Suprapubic skin (tissue), 4 donors: Measurements from ENCODE around the gene FOXB2.

ENCODE experiments used
- EP300 ChIP-seq: sonication (generic); formaldehyde crosslinking; IDR thresholded peaks from one replicate; pipeline ENCODE4 v1.6.1; 2017; ENCODE audit warnings: antibody characterized with exemption
- POLR2A ChIP-seq, 2 donors: fragments of 450-650 bp; IDR thresholded peaks; one replicate each; pipeline ENCODE4 v1.6.1; 2017; ENCODE audit warnings: antibody characterized with exemption in 2 of 2, mild to moderate bottlenecking in 2 of 2, moderate library complexity in 2 of 2
- POLR2AphosphoS5 ChIP-seq, 3 donors: sonication (generic); formaldehyde crosslinking; IDR thresholded peaks; one replicate each; pipeline ENCODE4 v1.6.1; 2017; ENCODE audit warnings: antibody characterized with exemption in 3 of 3
- TF ChIP-seq, protein P1 (sequence below), 2 donors: fragments of 200-600 bp in 1 of 2; fragments of 450-650 bp in 1 of 2; sonication (generic) in 1 of 2; IDR thresholded peaks; one replicate each; pipeline ENCODE4 v1.5.1; 2016 to 2019; ENCODE audit warnings: antibody characterized with exemption in 2 of 2, mild to moderate bottlenecking in 1 of 2, moderate library complexity in 1 of 2

DNA sequence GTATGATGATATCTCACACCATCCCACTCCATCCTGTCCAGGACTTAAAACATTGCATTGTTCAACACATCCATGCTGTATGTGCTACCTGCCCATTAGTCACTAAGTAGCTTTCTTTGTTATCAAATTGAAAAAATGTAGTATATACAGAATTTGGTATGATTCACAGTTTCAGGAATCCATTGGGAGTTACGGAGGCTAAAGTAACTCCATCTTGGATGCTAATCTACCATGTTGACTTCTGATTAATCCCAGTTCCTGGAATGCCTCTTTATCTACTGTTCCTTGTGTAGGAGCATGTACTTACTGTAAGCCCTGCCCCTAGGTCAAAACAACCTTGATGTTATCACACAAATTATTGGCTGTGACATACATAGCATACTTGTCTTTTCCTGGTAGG is 38.9 kb upstream of the FOXB2 start:
- TF ChIP-seq, protein P1, sequence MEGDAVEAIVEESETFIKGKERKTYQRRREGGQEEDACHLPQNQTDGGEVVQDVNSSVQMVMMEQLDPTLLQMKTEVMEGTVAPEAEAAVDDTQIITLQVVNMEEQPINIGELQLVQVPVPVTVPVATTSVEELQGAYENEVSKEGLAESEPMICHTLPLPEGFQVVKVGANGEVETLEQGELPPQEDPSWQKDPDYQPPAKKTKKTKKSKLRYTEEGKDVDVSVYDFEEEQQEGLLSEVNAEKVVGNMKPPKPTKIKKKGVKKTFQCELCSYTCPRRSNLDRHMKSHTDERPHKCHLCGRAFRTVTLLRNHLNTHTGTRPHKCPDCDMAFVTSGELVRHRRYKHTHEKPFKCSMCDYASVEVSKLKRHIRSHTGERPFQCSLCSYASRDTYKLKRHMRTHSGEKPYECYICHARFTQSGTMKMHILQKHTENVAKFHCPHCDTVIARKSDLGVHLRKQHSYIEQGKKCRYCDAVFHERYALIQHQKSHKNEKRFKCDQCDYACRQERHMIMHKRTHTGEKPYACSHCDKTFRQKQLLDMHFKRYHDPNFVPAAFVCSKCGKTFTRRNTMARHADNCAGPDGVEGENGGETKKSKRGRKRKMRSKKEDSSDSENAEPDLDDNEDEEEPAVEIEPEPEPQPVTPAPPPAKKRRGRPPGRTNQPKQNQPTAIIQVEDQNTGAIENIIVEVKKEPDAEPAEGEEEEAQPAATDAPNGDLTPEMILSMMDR (IDR thresholded peaks at IDR 0.05), result no peak
- TF ChIP-seq POLR2A (IDR thresholded peaks at IDR 0.05), result no peak
- TF ChIP-seq POLR2AphosphoS5 (IDR thresholded peaks at IDR 0.05), result no peak
- TF ChIP-seq EP300, result no peak
